MM.1S (cell line): Measurements from ENCODE around the gene SLC25A26.
"Not testable (repeated sequence)": the region's sequence is repeated elsewhere in the genome, so short reads cannot be mapped to it uniquely, and the experiment has no call there.

Source experiments
- DNase-seq: peaks from one replicate; pipeline ENCODE4 v3.0.0-alpha.2; 2015
- H2AFZ ChIP-seq: fragments of 300-600 bp; sonication (generic); 2 replicates; pipeline ENCODE4 v1.6.0; 2016; ENCODE audit warnings: antibody characterized with exemption, low read length
- H3F3A ChIP-seq: fragments of 300-600 bp; sonication (generic); 2 replicates; pipeline ENCODE4 v1.6.1; 2016; ENCODE audit warnings: mild to moderate bottlenecking, antibody characterized with exemption, low read length, moderate library complexity, mixed read lengths; ENCODE audit not compliant: insufficient read depth
- H3K27ac ChIP-seq: fragments of 300-600 bp; sonication (generic); 2 replicates; pipeline ENCODE4 v1.5.1; 2016; ENCODE audit warnings: mild to moderate bottlenecking, low read length
- H3K27me3 ChIP-seq: fragments of 300-600 bp; sonication (generic); replicated peaks from 2 replicates; pipeline ENCODE4 v1.6.0; 2016; ENCODE audit warnings: low read length; ENCODE audit not compliant: insufficient read depth
- H3K36me3 ChIP-seq: fragments of 300-600 bp; sonication (generic); replicated peaks from 2 replicates; pipeline ENCODE4 v1.6.1; 2016; ENCODE audit warnings: mild to moderate bottlenecking, low read length, mixed read lengths; ENCODE audit not compliant: insufficient read depth
- H3K4me1 ChIP-seq: fragments of 300-600 bp; sonication (generic); 2 replicates; pipeline ENCODE4 v1.6.1; 2016; ENCODE audit warnings: low read length, mixed read lengths
- H3K4me2 ChIP-seq: fragments of 300-600 bp; sonication (generic); 2 replicates; pipeline ENCODE4 v1.6.0; 2016; ENCODE audit warnings: low read depth, low read length
- H3K4me3 ChIP-seq: fragments of 300-600 bp; sonication (generic); 2 replicates; pipeline ENCODE4 v1.5.1; 2016; ENCODE audit warnings: low read length, mixed read lengths
- H3K79me2 ChIP-seq: fragments of 300-600 bp; sonication (generic); 2 replicates; pipeline ENCODE4 v1.6.1; 2016; ENCODE audit warnings: mixed run types, low read length, mixed read lengths
- H3K9ac ChIP-seq: fragments of 300-600 bp; sonication (generic); 2 replicates; pipeline ENCODE4 v1.6.1; 2016; ENCODE audit warnings: low read length, mixed read lengths
- H3K9me2 ChIP-seq: fragments of 300-600 bp; sonication (generic); replicated peaks from 2 replicates; pipeline ENCODE4 v1.6.1; 2016; ENCODE audit warnings: mild to moderate bottlenecking, low read length, mixed read lengths; ENCODE audit not compliant: insufficient read depth
- H3K9me3 ChIP-seq: fragments of 300-600 bp; sonication (generic); replicated peaks from 2 replicates; pipeline ENCODE4 v1.6.1; 2016; ENCODE audit warnings: mild to moderate bottlenecking, low read length, mixed read lengths; ENCODE audit not compliant: insufficient read depth
- H4K20me1 ChIP-seq: fragments of 300-600 bp; sonication (generic); 2 replicates; pipeline ENCODE4 v1.6.1; 2016; ENCODE audit warnings: mild to moderate bottlenecking, low read length, moderate library complexity, mixed read lengths; ENCODE audit not compliant: insufficient read depth
- CTCF ChIP-seq: fragments of 300-600 bp; sonication (generic); IDR thresholded peaks from 2 replicates; pipeline ENCODE4 v1.5.1; 2016; ENCODE audit warnings: antibody characterized with exemption, low read length, mixed read lengths
- EZH2 ChIP-seq: fragments of 300-600 bp; sonication (generic); optimal IDR thresholded peaks from 2 replicates; pipeline ENCODE3; 2017; ENCODE audit warnings: low read depth, mild to moderate bottlenecking, antibody characterized with exemption, low read length, mixed read lengths
- EZH2phosphoT487 ChIP-seq: fragments of 300-600 bp; sonication (generic); IDR thresholded peaks from 2 replicates; pipeline ENCODE4 v1.6.1; 2018; ENCODE audit warnings: antibody characterized with exemption, low read length

The SLC25A26 gene

GRCh38 chr3:66280304-66280703 is 59.5 kb downstream of the SLC25A26 start:
- peaks cover 10% of the 10 kb centered on the region; the same call in 1 of the 2 replicates for H3K4me1 ChIP-seq
- no peak overlapping the region for H3K4me3 ChIP-seq
- H2AFZ ChIP-seq = no peak overlapping the region
- TF ChIP-seq EZH2 (no peak), CTCF (no peak), EZH2phosphoT487 (no peak)
- H3K36me3 ChIP-seq = no peaks in the 10 kb centered on the region
- no peak overlapping the region for H3K4me2 ChIP-seq
- H3K27ac ChIP-seq = no peak overlapping the region
- H3K27me3 ChIP-seq = no peaks in the 10 kb centered on the region
- no peaks in the 10 kb centered on the region for H3K79me2 ChIP-seq
- DNase-seq = no peak
- H4K20me1 ChIP-seq = no peaks in the 10 kb centered on the region
- no peaks in the 10 kb centered on the region for H3F3A ChIP-seq
- H3K9ac ChIP-seq = no peak overlapping the region
- H3K9me3 ChIP-seq = no peaks in the 10 kb centered on the region
- no peaks in the 10 kb centered on the region for H3K9me2 ChIP-seq

- not testable (repeated sequence) for H3K4me3 ChIP-seq, H3K27me3 ChIP-seq, H3K9me2 ChIP-seq, H4K20me1 ChIP-seq, H3K79me2 ChIP-seq, H3K27ac ChIP-seq, DNase-seq, H3K36me3 ChIP-seq, H3K9me3 ChIP-seq, H3F3A ChIP-seq, H3K4me2 ChIP-seq, H3K4me1 ChIP-seq, H3K9ac ChIP-seq, H2AFZ ChIP-seq
Observed at GRCh38 chr3:66291922-66292321, 71.1 kb downstream of the SLC25A26 start.

- no peak overlapping the region for H3K4me2 ChIP-seq
- no peaks in the 10 kb centered on the region for H3K36me3 ChIP-seq
- H3K27ac ChIP-seq = no peak overlapping the region
- no peak overlapping the region for H2AFZ ChIP-seq
- no peaks in the 10 kb centered on the region for H4K20me1 ChIP-seq
- H3K27me3 ChIP-seq = no peaks in the 10 kb centered on the region
- no peaks in the 10 kb centered on the region for H3F3A ChIP-seq
- TF ChIP-seq EZH2 = no peak
- no peak for TF ChIP-seq CTCF
- H3K9me3 ChIP-seq = no peaks in the 10 kb centered on the region
- no peak overlapping the region for H3K9ac ChIP-seq
- no peak overlapping the region for H3K4me3 ChIP-seq
- no peak for DNase-seq
- H3K9me2 ChIP-seq = no peaks in the 10 kb centered on the region
- no peaks in the 10 kb centered on the region for H3K79me2 ChIP-seq
- H3K4me1 ChIP-seq = 0 out of 2 replicates have a peak, but pooled peaks cover 3% of the 10 kb centered on the region
Observed at GRCh38 chr3:66297260-66297873, 76.6 kb downstream of the SLC25A26 start.

GRCh38 chr3:66297900-66298299 is 77.1 kb downstream of the SLC25A26 start:
- no peak overlapping the region for H3K4me3 ChIP-seq
- no peak overlapping the region for H3K4me2 ChIP-seq
- TF ChIP-seq CTCF (no peak), EZH2phosphoT487 (no peak)
- no peak overlapping the region for H3K27ac ChIP-seq
- no peaks in the 10 kb centered on the region for H3K9me3 ChIP-seq
- no peaks in the 10 kb centered on the region for H3K36me3 ChIP-seq
- no peaks in the 10 kb centered on the region for H3K79me2 ChIP-seq
- no peaks in the 10 kb centered on the region for H4K20me1 ChIP-seq
- H3K9ac ChIP-seq = no peak overlapping the region
- H3K27me3 ChIP-seq = no peaks in the 10 kb centered on the region
- 0 out of 2 replicates have a peak, but pooled peaks cover 3% of the 10 kb centered on the region for H3K4me1 ChIP-seq
- no peak overlapping the region for H2AFZ ChIP-seq
- no peaks in the 10 kb centered on the region for H3F3A ChIP-seq
- no peak for DNase-seq
- H3K9me2 ChIP-seq = no peaks in the 10 kb centered on the region
